ENCODE measurements around the gene VIPR2.

DNA sequence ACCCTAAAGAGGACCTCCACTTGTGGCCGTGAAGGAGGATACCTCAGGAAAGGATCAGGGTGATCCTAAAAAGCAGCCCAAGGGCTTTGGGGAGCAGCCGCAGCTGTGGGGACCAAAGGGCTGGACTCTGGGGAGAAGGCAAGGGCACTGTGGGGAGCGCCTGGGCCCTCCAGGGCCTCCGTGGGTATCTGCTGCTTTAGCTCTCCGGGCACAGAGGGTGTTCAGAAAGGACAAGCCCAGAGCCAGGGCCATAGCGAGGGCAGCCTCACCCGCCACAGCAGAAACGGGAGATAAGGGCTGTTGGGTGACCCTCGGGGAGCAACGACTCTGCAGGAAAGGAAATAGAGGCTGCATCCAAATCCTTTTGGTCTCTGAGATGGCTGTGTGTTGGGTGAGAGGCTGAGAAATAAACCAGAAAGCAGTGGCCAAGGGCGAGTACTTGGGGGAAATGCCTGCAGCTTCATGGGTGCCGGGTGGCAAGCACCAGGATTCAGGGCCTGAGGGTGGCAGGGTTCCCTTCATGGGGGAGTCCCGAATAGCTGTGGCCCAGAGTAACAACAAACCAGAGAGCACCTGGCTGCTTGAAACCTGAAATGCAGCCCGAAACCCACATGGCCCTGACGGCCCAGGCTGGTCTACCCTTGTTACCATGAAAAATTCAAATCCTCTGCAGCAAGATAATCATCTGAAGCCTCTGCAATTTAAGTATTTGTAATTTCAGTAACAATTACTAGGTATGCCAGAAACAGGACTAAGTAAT, 95.2 kb downstream of the VIPR2 start:
- TF ChIP-seq, protein P1, sequence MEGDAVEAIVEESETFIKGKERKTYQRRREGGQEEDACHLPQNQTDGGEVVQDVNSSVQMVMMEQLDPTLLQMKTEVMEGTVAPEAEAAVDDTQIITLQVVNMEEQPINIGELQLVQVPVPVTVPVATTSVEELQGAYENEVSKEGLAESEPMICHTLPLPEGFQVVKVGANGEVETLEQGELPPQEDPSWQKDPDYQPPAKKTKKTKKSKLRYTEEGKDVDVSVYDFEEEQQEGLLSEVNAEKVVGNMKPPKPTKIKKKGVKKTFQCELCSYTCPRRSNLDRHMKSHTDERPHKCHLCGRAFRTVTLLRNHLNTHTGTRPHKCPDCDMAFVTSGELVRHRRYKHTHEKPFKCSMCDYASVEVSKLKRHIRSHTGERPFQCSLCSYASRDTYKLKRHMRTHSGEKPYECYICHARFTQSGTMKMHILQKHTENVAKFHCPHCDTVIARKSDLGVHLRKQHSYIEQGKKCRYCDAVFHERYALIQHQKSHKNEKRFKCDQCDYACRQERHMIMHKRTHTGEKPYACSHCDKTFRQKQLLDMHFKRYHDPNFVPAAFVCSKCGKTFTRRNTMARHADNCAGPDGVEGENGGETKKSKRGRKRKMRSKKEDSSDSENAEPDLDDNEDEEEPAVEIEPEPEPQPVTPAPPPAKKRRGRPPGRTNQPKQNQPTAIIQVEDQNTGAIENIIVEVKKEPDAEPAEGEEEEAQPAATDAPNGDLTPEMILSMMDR (IDR thresholded peaks at IDR 0.05) = no peak
- TF ChIP-seq POLR2A (IDR thresholded peaks at IDR 0.05) = no peak
